SJCRH30 (cell line): Measurements from ENCODE around the gene ENHO. TPM values are rescaled to one million over a fixed set of nuclear protein-coding genes. Genes with fewer than 3 reads are reported as not detected.
"Not testable (repeated sequence)": the region's sequence is repeated elsewhere in the genome, so short reads cannot be mapped to it uniquely, and the experiment has no call there.

Source experiments
- DNase-seq, 2 experiments: peaks; one replicate each; pipeline ENCODE4 v3.0.0-alpha.2; 2015 to 2020
- H3K27ac ChIP-seq: fragments of 250-450 bp; sonication (Bioruptor Pico); 2 replicates; pipeline ENCODE4 v1.5.1; 2020; ENCODE audit warnings: mild to moderate bottlenecking, moderate library complexity
- H3K27me3 ChIP-seq: fragments of 250-450 bp; sonication (Bioruptor Pico); 2 replicates; pipeline ENCODE4 v1.5.1; 2020; ENCODE audit warnings: mild to moderate bottlenecking, moderate library complexity
- H3K36me3 ChIP-seq: fragments of 250-450 bp; sonication (Bioruptor Pico); 2 replicates; pipeline ENCODE4 v1.5.1; 2020; ENCODE audit warnings: mild to moderate bottlenecking, moderate library complexity
- H3K4me1 ChIP-seq: fragments of 250-450 bp; sonication (Bioruptor Pico); 2 replicates; pipeline ENCODE4 v1.5.1; 2020; ENCODE audit warnings: mild to moderate bottlenecking, moderate library complexity
- H3K4me3 ChIP-seq: fragments of 250-450 bp; sonication (Bioruptor Pico); 2 replicates; pipeline ENCODE4 v1.5.1; 2020; ENCODE audit warnings: mild to moderate bottlenecking, moderate library complexity
- H3K9me3 ChIP-seq: fragments of 250-450 bp; sonication (Bioruptor Pico); replicated peaks from 2 replicates; pipeline ENCODE4 v1.5.1; 2020; ENCODE audit warnings: mild to moderate bottlenecking, moderate library complexity
- total RNA-seq: library from RNA; depleted of rRNA; stranded (reverse); fragments of >200 nt; shearing (Covaris generic); gene quantifications from 2 replicates; pipeline ENCODE4 v1.2.3, GENCODE V29; 2014

Gene ENHO
- total RNA-seq, 1 experiment from 2014 or later: not detected

DNA sequence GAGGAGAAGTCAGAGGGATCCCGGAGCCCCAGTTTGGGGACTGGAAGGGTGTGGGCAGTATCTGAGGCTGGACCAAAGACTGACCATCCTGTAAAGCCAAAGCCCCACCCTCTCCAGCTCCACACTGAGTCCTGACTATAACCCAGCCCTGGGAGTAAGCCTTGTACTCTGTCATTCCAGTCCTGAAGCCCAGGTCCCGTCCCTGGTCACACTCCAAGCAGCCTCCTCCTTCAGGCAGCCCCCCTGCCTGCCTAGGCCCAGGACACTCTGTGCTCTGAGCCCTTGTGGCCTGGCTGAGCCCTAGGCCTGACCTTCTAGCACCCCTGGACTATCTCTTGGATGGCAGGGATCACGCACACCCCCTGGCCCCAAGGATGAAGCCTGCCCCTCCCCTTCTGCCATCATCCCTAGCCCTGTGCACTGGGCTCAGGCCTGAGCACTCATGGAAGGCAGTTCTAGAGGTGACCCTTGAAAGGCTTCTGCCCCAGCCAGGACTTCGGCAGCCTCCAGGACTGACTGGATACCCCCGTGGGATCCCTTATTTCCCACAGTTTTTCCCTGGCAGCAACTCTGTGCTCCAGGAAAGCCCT lies 28.0 kb upstream of the ENHO start:
- no peak overlapping the region for H3K4me3 ChIP-seq
- H3K4me1 ChIP-seq: peaks cover 27% of the 10 kb centered on the region
- no peak for DNase-seq
- no peaks in the 10 kb centered on the region for H3K36me3 ChIP-seq
- no peaks in the 10 kb centered on the region for H3K9me3 ChIP-seq
- no peaks in the 10 kb centered on the region for H3K27me3 ChIP-seq
- H3K27ac ChIP-seq: no peak overlapping the region

DNA sequence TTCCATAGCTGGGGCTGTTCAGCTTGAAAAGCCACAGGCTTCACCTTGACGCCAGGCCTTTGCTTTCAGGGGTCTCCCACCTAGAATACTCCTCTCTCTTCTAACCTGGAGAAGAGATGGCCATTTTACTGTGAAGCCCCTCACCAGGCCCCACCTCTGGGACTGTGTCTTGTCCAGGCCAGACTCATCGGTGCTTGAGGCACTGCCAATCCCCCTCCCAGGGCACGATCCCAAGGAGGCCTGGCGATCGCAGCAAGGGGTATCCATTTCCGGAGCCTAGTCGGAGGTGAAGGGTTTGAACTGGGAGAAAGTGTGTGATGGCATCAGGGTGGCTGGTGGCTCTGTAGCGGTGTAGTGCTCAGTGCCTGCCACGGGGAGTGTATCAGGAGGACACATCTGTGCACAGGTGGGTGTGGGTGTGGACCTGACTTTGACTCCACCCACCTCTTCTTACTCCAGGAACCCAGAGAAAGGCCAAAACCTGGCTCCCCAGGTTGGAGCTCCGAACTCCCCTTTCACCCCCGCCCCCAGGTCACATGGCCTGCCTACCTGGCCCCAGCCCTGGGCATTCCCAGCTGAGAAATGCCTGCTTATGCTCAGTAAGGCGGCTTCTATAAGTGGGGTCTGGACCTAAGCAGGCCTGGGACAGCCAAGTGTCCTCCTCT lies 27.4 kb upstream of the ENHO start:
- DNase-seq: no peak
- Histone ChIP-seq H3K9me3 (no peaks in the 10 kb centered on the region), H3K36me3 (no peaks in the 10 kb centered on the region), H3K27me3 (no peaks in the 10 kb centered on the region), H3K4me3 (no peak overlapping the region), H3K4me1 (peaks cover 22% of the 10 kb centered on the region), H3K27ac (no peak overlapping the region)

DNA sequence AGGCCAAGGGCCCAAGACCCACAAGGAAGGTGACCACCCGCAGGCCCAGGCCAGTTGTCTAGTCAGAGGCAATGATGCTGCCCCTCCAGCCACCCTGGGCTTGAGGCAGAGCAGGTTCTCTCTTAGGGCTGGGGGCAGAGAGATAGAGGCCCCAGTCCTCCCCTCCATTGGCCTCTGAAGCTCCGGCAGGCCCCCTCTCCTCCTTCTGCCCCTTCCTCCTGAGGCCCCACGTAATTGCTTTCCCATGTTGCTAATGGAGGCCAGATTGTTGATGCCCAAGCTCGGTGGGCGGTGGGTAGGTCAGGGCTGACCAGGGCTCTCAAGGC lies 26.6 kb upstream of the ENHO start:
- Histone ChIP-seq H3K4me1 (peaks cover 15% of the 10 kb centered on the region), H3K9me3 (no peaks in the 10 kb centered on the region), H3K36me3 (no peaks in the 10 kb centered on the region), H3K27me3 (no peaks in the 10 kb centered on the region), H3K4me3 (no peak overlapping the region), H3K27ac (no peak overlapping the region)
- no peak for DNase-seq

DNA sequence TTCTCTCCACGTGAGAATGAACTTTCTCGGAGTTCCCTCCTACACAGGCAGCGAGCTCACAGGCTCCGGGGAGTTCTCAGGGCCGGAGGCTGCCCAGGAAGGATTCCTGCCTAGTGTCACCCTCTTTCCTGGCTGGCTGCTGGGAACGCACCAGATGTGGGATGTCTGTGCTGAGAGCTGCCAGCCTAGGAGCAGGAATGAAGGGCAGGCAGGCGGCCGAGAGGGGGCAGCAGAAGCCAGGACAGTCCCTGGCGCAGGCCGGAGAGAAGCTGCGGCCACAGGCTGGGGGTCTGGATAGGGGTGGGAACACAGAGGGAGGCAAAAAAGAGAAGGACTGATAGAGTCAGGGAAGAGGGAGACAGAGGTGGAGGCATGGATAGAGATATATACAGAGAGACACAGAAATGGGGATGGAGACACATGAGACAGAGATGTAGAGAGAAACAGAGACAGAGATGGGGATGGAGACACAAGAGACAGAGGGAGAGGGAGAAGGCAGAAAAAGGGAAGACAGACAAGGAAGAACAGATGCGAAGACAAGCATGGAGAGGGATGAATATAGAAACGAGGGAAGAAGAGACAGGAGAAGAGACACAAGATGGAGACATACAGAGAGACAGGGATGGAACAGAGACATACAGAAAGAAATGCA lies 25.3 kb upstream of the ENHO start:
- Histone ChIP-seq H3K4me1 (peaks cover 2% of the 10 kb centered on the region), H3K27me3 (no peaks in the 10 kb centered on the region), H3K9me3 (no peaks in the 10 kb centered on the region), H3K27ac (no peak overlapping the region), H3K36me3 (no peaks in the 10 kb centered on the region), H3K4me3 (no peak overlapping the region)
- DNase-seq: peak; percentile 61 to 73

DNA sequence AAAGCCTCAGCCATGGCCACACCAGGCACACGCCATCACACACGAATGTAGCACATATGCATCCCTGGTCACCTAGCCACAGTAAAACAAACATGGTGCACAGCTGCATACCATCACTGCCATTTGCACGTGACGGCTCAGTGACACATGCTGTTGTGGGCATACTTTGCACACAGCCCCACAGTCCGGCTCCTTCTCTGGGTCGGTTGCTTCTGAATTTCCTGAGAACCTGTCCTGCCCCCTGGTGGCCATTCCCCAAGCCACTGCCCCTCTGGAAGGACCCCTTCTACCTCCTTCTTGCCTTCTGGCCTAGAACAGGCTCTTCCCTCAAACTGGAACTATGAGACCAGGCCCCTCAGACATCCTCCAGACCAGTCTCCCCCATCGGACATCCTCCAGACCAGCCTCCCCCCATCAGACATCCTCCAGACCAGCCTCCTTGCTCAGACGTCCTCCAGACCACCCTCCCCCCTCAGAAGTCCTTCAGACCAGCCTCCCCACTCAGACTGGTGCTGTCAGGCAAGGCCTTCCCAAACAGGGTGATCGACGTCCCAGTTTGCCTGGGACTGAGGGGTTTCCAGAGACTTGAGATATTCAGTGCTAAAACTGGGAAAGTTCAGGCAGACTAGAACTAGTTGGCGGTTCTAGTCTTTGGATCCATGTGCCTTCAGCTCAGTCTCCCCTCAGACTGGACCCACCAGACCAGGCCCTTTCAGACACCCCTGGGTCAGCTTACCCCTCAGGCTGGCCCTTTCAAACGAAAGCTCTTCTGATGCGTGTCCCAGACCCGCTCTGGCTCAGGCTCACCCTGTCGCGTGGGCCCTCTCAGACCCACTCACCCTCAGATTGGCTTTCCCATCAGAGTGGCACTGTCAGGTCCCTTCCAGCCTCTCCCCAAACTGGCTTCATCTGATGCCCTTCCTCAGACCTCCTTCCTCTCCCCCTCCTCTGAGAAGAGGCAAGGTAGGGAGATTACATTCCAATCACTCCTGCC lies 24.3 kb upstream of the ENHO start:
- Histone ChIP-seq H3K4me1 (no peaks in the 10 kb centered on the region), H3K36me3 (no peaks in the 10 kb centered on the region), H3K27ac (no peak overlapping the region), H3K4me3 (no peak overlapping the region), H3K27me3 (no peaks in the 10 kb centered on the region), H3K9me3 (no peaks in the 10 kb centered on the region)
- peak; percentile 69 to 81 for DNase-seq

DNA sequence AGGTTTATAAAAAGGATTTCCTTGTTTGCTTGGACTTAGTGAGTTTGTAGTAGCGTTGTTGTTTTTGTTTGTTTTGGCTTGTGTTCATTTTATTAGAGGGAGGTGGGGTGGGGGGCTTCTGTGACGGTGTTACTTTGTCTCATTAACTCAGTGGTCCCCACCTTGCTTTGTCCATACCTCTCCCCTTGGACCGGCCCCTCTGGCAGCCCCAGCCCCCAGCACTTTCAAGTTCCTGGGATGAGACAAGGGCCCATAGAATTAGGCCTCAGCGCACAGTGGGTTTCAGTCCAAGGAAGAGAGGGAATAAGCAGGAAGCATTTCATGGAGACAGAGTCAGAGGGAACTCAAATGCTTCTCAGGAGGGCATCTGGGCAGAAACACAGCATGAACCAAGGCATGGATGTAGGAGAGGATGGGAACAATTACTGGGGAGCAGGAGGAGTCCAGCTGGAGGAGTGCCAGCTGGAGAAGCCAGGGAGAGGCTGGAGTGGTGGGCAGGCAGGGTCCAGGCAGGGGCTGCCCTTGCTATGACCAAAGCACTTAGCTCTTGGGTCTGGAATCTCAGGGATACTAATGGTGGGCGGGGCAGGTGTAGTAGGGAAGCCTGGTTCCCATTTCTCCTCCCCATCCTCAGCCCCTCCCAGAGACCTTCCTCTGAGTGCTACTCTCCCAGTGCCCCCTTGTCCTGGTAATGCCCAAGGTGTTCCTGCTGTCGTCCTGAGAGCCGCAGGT lies 23.5 kb upstream of the ENHO start:
- Histone ChIP-seq H3K27me3 (no peaks in the 10 kb centered on the region), H3K4me1 (no peaks in the 10 kb centered on the region), H3K36me3 (no peaks in the 10 kb centered on the region), H3K27ac (no peak overlapping the region), H3K9me3 (no peaks in the 10 kb centered on the region), H3K4me3 (no peak overlapping the region)
- no peak for DNase-seq

DNA sequence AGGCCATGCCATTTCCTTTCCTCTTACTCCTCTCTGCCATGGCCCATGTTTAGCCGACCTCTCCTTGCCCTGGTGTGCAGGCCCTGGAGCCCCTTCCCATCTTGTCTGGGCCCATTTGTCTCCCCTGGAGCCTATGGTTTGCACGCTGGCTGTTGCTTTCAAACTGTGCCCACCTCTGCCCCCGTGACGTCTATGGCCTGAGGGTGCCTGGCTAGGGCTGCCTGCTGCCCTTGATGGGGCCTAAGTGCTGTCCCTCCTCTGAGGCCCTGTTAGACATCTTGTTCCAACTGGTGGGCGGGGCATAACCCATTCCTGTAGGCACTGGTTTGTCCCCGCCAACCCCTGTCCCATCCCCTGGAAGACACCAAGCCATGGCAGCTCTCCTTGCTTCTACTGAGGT lies 22.7 kb upstream of the ENHO start:
- H3K9me3 ChIP-seq: no peaks in the 10 kb centered on the region
- no peak for DNase-seq
- no peaks in the 10 kb centered on the region for H3K27me3 ChIP-seq
- H3K36me3 ChIP-seq: no peaks in the 10 kb centered on the region
- no peak overlapping the region for H3K27ac ChIP-seq
- H3K4me3 ChIP-seq: no peak overlapping the region
- no peaks in the 10 kb centered on the region for H3K4me1 ChIP-seq

DNA sequence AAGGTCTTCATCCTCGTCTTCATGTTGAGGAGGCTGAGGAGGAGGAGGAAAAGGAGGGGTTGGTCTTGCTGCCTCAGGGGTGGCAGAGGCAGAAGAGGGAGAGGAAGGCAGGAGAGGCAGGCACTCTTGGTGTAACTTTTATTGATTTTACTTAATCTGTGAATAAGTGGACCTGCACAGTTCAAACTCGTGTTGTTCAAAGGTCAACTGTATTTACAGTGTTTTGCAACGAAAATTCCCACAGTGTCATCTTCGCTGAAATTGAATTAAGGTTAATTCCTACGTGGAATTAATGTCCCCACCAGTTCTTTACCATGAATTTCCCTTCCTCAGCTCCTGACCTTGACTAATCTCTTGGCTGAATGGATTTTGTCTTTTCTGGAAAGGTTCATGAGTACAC lies 21.2 kb upstream of the ENHO start:
- Histone ChIP-seq H3K36me3 (no peaks in the 10 kb centered on the region), H3K27ac (no peak overlapping the region), H3K27me3 (no peaks in the 10 kb centered on the region), H3K4me1 (no peaks in the 10 kb centered on the region), H3K9me3 (no peaks in the 10 kb centered on the region), H3K4me3 (no peak overlapping the region)
- no peak for DNase-seq

DNA sequence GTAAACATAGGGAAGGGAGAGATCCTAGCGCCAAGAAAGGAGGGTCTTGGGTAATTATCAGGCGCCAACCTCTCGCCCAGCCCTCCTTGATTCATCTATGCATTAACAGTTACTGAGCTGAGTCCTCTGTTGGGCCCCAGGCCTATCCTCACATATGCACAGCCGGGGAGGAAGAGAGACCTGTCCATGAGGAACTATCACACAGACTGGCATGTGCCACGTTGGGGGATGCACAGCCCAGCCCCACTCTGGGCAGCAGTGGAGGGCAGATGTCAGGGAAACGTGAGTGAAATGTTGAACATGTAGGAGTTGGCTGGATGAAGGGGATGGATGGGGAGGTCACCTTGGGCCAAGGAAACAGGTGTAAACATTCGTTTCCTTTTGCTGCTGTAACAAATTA lies 18.8 kb upstream of the ENHO start:
- no peak for DNase-seq
- Histone ChIP-seq H3K36me3 (no peaks in the 10 kb centered on the region), H3K27ac (no peak overlapping the region), H3K27me3 (peaks cover 4% of the 10 kb centered on the region; the same call in 1 of the 2 replicates), H3K4me1 (no peaks in the 10 kb centered on the region), H3K4me3 (no peak overlapping the region), H3K9me3 (no peaks in the 10 kb centered on the region)

DNA sequence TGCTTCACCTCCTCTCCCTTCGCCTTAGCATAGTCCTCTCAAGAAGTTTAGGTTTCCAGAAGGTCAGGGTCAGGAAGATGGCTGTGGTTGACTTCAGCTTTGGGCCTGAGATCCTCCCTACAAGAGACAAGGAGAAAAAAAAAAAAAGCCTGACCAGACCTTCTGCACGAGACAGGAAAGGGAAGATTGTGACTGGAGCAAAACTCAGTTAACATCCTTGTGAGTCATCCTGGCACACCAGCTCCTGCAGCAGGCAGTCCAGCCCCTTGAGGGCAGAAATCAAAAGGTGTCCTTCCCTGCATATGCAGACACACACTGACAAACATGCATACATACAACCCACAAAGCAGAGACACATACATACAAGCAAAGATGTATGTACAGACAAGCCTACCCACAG lies 18.0 kb upstream of the ENHO start:
- H3K9me3 ChIP-seq: no peaks in the 10 kb centered on the region
- no peak overlapping the region for H3K4me3 ChIP-seq
- no peaks in the 10 kb centered on the region for H3K36me3 ChIP-seq
- H3K27ac ChIP-seq: no peak overlapping the region
- no peak for DNase-seq
- no peaks in the 10 kb centered on the region for H3K4me1 ChIP-seq
- H3K27me3 ChIP-seq: peaks cover 4% of the 10 kb centered on the region; the same call in 1 of the 2 replicates

DNA sequence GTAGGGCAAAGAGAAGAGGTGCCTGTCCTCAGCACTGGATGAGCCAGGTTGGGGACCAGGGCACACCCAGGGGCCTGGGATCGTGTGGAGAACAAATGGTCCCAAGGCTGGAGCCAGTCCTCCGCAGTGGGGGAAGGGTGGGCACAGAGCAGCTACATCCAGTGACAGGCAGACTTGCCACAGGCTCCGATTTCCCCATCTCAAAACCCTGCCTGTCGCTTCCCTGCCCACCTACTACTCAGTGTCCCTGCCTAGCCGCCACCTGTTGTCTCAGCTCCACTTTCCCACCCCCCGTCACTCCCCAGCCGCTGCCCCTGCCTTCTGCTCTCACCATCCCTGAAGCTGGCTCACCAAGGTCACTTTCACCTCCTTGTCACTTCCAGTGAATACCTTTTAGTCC lies 13.9 kb upstream of the ENHO start:
- H3K27me3 ChIP-seq: peaks cover 4% of the 10 kb centered on the region; the same call in 1 of the 2 replicates
- H3K4me3 ChIP-seq: no peak overlapping the region
- H3K36me3 ChIP-seq: no peaks in the 10 kb centered on the region
- no peaks in the 10 kb centered on the region for H3K4me1 ChIP-seq
- no peaks in the 10 kb centered on the region for H3K9me3 ChIP-seq
- no peak overlapping the region for H3K27ac ChIP-seq
- DNase-seq: peak in 1 of 2 experiments; percentile 28

DNA sequence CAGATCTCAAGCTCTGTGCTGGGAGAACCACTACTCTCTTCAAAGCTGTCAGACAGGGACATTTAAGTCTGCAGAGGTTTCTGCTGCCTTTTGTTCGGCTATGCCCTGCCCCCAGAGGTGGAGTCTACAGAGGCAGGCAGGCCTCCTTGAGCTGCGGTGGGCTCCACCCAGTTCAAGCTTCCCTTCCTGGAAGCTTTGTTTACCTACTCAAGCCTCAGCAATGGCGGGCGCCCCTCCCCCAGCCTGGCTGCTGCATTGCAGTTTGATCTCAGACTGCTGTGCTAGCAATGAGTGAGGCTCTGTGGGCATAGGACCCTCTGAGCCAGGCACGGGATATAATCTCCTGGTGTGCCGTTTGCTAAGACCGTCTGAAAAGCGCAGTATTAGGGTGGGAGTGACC lies 9.3 kb upstream of the ENHO start:
- not testable (repeated sequence) for H3K36me3 ChIP-seq, H3K4me1 ChIP-seq, H3K9me3 ChIP-seq, H3K4me3 ChIP-seq, H3K27me3 ChIP-seq, DNase-seq, H3K27ac ChIP-seq

DNA sequence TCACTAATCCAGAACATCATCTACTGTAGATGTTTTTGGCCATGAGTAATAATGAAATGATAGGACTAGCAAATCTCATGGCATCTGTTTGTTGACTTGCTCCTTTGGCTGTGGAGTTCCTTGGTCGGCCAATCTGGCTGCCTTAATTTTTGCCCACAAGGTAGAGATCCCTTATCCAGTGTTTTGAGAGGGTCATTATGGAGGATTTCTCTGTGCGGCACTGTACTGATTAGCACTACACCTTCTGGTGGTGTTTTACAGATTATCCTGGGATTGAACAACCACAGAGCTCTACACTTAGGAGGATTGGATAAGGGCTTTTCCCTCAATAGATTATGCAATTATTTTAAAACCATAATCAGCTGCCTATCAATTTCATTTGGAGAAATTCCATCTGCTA lies 3.2 kb upstream of the ENHO start:
- H3K36me3 ChIP-seq: no peaks in the 10 kb centered on the region
- peaks cover 6% of the 10 kb centered on the region for H3K27me3 ChIP-seq
- no peaks in the 10 kb centered on the region for H3K4me1 ChIP-seq
- no peak for DNase-seq
- H3K9me3 ChIP-seq: no peaks in the 10 kb centered on the region
- H3K27ac ChIP-seq: no peak overlapping the region
- no peak overlapping the region for H3K4me3 ChIP-seq

DNA sequence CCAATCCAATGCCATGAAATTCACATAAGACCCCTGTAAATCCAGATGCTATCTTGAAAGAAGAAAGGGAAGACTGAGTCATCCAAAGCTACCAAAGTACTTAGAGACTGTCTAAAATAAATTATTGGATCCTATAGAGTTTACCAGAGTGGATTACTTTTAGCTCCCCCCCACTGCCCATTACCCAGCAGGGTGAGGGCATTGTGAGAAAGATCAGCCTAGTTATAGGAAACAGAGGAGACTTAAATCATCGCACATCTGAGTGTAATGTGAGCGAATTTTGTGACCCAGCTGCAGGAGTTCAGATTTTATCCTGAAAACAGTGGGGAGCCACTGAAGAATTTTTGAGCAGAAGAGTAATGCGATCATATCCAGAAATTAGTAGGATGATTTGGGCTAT lies 1.6 kb upstream of the ENHO start:
- Histone ChIP-seq H3K9me3 (no peaks in the 10 kb centered on the region), H3K36me3 (no peaks in the 10 kb centered on the region), H3K27me3 (peaks cover 6% of the 10 kb centered on the region), H3K27ac (no peak overlapping the region), H3K4me1 (no peaks in the 10 kb centered on the region), H3K4me3 (no peak overlapping the region)
- no peak for DNase-seq
